Esophagus muscularis mucosa (tissue), 4 donors: ENCODE results near the gene PIK3C2G. TPM values are rescaled to one million over a fixed set of nuclear protein-coding genes. Genes with fewer than 3 reads are reported as not detected.

ENCODE experiments used
- DNase-seq: peaks from one replicate; pipeline ENCODE4 v3.0.0-alpha.2; 2017; ENCODE audit errors: extremely low spot score
- H3K27ac ChIP-seq, 4 donors: fragments of 200-600 bp; sonication (generic); replicated peaks in 1 of 4; 1 replicate in 3 of 4; 2 replicates in 1 of 4; pipeline ENCODE4 v1.5.1; 2016 to 2019; ENCODE audit warnings: mild to moderate bottlenecking in 1 of 4
- H3K27me3 ChIP-seq, 4 donors: fragments of 200-600 bp; sonication (generic); one replicate each; pipeline versions ENCODE4 v1.5.1 to v1.6.0; 2016 to 2019
- H3K36me3 ChIP-seq, 4 donors: fragments of 200-600 bp; sonication (generic); one replicate each; pipeline ENCODE4 v1.5.1; 2016 to 2019
- H3K4me1 ChIP-seq, 4 donors: fragments of 200-600 bp; sonication (generic); one replicate each; pipeline ENCODE4 v1.5.1; 2016 to 2019
- H3K4me3 ChIP-seq, 4 donors: fragments of 200-600 bp; sonication (generic); 1 replicate in 2 of 4; 2 replicates in 2 of 4; pipeline ENCODE4 v1.5.1; 2016 to 2019; ENCODE audit warnings: mild to moderate bottlenecking in 4 of 4, moderate library complexity in 1 of 4
- H3K9me3 ChIP-seq, 4 donors: fragments of 200-600 bp; sonication (generic); 1 replicate in 3 of 4; 2 replicates in 1 of 4; pipeline ENCODE4 v1.5.1; 2016 to 2019
- EP300 ChIP-seq: sonication (generic); formaldehyde crosslinking; IDR thresholded peaks from one replicate; pipeline ENCODE4 v1.6.1; 2017; ENCODE audit warnings: antibody characterized with exemption
- POLR2A ChIP-seq: fragments of 450-650 bp; IDR thresholded peaks from one replicate; pipeline ENCODE4 v1.6.1; 2017; ENCODE audit warnings: antibody characterized with exemption, moderate library complexity, mild to moderate bottlenecking, low read depth
- POLR2AphosphoS5 ChIP-seq, 2 donors: sonication (generic); formaldehyde crosslinking; IDR thresholded peaks; one replicate each; pipeline ENCODE4 v1.6.1; 2017; ENCODE audit warnings: antibody characterized with exemption in 2 of 2
- WGBS: methylation state at CpG from one replicate; pipeline ENCODE4 v1.1.5; 2018; 5-methylcytosine and 5-hydroxymethylcytosine counted together
- intact Hi-C: fragments of 100-400 bp; cut with DNase I; formaldehyde crosslinking; loops from one replicate; pipeline ENCODE4 v1.15.1; 2023
- total RNA-seq, 4 donors: library from RNA; depleted of rRNA; stranded (reverse); fragments of >200 nt; gene quantifications; one replicate each; pipeline versions ENCODE4 v1.1.0 to v1.2.1, GENCODE V29; 2016
- TF ChIP-seq, protein P1 (sequence below), 3 experiments: fragments of 200-600 bp in 2 of 3; fragments of 450-650 bp in 1 of 3; sonication (generic) in 2 of 3; IDR thresholded peaks; one replicate each; pipeline ENCODE4 v1.5.1; 2017 to 2019; ENCODE audit warnings: antibody characterized with exemption in 3 of 3, mild to moderate bottlenecking in 2 of 3, moderate library complexity in 1 of 3

The PIK3C2G gene
- total RNA-seq, 4 donors from 2014 or later, result 0.06 to 1.2 (median 0.61) TPM

GRCh38 chr12:18267427-18268099, 6.2 kb downstream of the PIK3C2G start:
- WGBS, result 88% methylated on average over 9 of the region's 9 CpGs
- intact Hi-C loops, result no loop called here

GRCh38 chr12:18270958-18271460, 9.7 kb downstream of the PIK3C2G start:
- Histone ChIP-seq H3K36me3 (no peaks in the 10 kb centered on the region), H3K4me3 (no peak overlapping the region), H3K27ac (no peak overlapping the region), H3K4me1 (no peaks in the 10 kb centered on the region), H3K27me3 (no peaks in the 10 kb centered on the region), H3K9me3 (no peaks in the 10 kb centered on the region)
- intact Hi-C loops, result no loop called here
- DNase-seq, result no peak
- TF ChIP-seq EP300, result no peak
- no peak for TF ChIP-seq POLR2A
- no peak for TF ChIP-seq POLR2AphosphoS5 (IDR thresholded peaks at IDR 0.05)
- TF ChIP-seq, protein P1, sequence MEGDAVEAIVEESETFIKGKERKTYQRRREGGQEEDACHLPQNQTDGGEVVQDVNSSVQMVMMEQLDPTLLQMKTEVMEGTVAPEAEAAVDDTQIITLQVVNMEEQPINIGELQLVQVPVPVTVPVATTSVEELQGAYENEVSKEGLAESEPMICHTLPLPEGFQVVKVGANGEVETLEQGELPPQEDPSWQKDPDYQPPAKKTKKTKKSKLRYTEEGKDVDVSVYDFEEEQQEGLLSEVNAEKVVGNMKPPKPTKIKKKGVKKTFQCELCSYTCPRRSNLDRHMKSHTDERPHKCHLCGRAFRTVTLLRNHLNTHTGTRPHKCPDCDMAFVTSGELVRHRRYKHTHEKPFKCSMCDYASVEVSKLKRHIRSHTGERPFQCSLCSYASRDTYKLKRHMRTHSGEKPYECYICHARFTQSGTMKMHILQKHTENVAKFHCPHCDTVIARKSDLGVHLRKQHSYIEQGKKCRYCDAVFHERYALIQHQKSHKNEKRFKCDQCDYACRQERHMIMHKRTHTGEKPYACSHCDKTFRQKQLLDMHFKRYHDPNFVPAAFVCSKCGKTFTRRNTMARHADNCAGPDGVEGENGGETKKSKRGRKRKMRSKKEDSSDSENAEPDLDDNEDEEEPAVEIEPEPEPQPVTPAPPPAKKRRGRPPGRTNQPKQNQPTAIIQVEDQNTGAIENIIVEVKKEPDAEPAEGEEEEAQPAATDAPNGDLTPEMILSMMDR (IDR thresholded peaks at IDR 0.05), result no peak
- WGBS, result 74% methylated on average over 3 of the region's 3 CpGs

More at GRCh38 chr12:18267427-18268099, 6.2 kb downstream of the PIK3C2G start:
- H3K9me3 ChIP-seq, result no peaks in the 10 kb centered on the region
- no peak for DNase-seq
- H3K36me3 ChIP-seq, result no peaks in the 10 kb centered on the region
- no peak overlapping the region for H3K27ac ChIP-seq
- TF ChIP-seq, protein P1 (IDR thresholded peaks at IDR 0.05), result no peak
- no peak for TF ChIP-seq POLR2A
- no peaks in the 10 kb centered on the region for H3K27me3 ChIP-seq
- H3K4me3 ChIP-seq, result no peak overlapping the region
- H3K4me1 ChIP-seq, result no peaks in the 10 kb centered on the region

DNA sequence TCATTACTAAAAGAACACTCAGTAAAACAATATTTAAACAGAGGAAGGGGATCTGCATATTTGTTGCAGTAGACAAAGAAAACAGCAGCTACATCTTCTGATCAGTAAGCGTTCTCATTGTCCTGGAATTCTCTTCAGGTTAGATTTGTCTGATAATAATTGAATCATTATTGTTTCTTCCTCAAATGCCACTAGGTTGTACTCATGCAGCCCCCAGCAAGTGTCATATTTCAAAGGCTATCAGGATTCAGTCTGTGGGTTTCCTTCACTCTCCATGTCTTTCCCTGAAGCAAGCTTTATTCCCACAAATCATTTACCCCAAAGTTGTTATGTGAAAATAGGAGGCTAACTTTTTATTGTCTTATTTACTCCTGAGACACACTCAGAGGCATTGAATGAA, 14.7 kb downstream of the PIK3C2G start:
- TF ChIP-seq POLR2AphosphoS5 (IDR thresholded peaks at IDR 0.05) (no peak), EP300 (no peak), POLR2A (no peak)
- TF ChIP-seq, protein P1 (IDR thresholded peaks at IDR 0.05), result no peak
- no peak overlapping the region for H3K4me3 ChIP-seq
- H3K27me3 ChIP-seq, result no peaks in the 10 kb centered on the region
- DNase-seq, result no peak
- intact Hi-C loops, result no loop called here
- peaks cover 0 to 6% (median 2%) of the 10 kb centered on the region in 4 donors for H3K4me1 ChIP-seq
- no peaks in the 10 kb centered on the region for H3K36me3 ChIP-seq
- WGBS, result 88% methylated on average over 1 of the region's 1 CpG
- H3K9me3 ChIP-seq, result no peaks in the 10 kb centered on the region
- H3K27ac ChIP-seq, result no peak overlapping the region

- Histone ChIP-seq H3K27ac (no peak overlapping the region), H3K9me3 (no peaks in the 10 kb centered on the region), H3K4me3 (no peak overlapping the region), H3K27me3 (no peaks in the 10 kb centered on the region), H3K36me3 (no peaks in the 10 kb centered on the region), H3K4me1 (peaks cover 0 to 6% (median 2%) of the 10 kb centered on the region in 4 donors)
- intact Hi-C loops, result no loop called here
- no peak for DNase-seq
- 75% methylated on average over 1 of the region's 1 CpG for WGBS
- TF ChIP-seq EP300 (no peak), POLR2A (no peak), POLR2AphosphoS5 (IDR thresholded peaks at IDR 0.05) (no peak)
- TF ChIP-seq, protein P1 (IDR thresholded peaks at IDR 0.05), result no peak
Observed at GRCh38 chr12:18277196-18277595, 15.9 kb downstream of the PIK3C2G start.
